Measurements from ENCODE around the gene MNAT1.
"Not testable (repeated sequence)": the region's sequence is repeated elsewhere in the genome, so short reads cannot be mapped to it uniquely, and the experiment has no call there.

MNAT1 gene

GRCh38 chr14:60722357-60723115 lies 12.0 kb upstream of the MNAT1 start:
- peak; percentile 74 to 78 for DNase-seq (ENCODE audit: low read depth in 1 of 2, low spot score in 1 of 2)
- TF ChIP-seq JUND (IDR thresholded peaks at IDR 0.05; ENCODE audit: low read depth) = no peak

GRCh38 chr14:60723116-60723906 lies 11.2 kb upstream of the MNAT1 start:
- DNase-seq (ENCODE audit: low read depth in 1 of 2, low spot score in 1 of 2) = peak; percentile 68 to 76
- no peak for TF ChIP-seq JUND (IDR thresholded peaks at IDR 0.05; ENCODE audit: low read depth)
- in situ Hi-C loops (cut with HindIII; ENCODE audit: low pct_unique_long_range_greater_than_20kb, low sequenced_read_pairs) = no loop called here

More at GRCh38 chr14:60722357-60723115, 12.0 kb upstream of the MNAT1 start:
- in situ Hi-C loops (cut with HindIII; ENCODE audit: low pct_unique_long_range_greater_than_20kb, low sequenced_read_pairs) = no loop called here

- no peak for TF ChIP-seq JUND (IDR thresholded peaks at IDR 0.05; ENCODE audit: low read depth)
- DNase-seq (ENCODE audit: low read depth in 1 of 2, low spot score in 1 of 2) = peak; percentile 95 to 97
- in situ Hi-C loops (cut with HindIII; ENCODE audit: low pct_unique_long_range_greater_than_20kb, low sequenced_read_pairs) = no loop called here
Observed at GRCh38 chr14:60723907-60724618, 10.5 kb upstream of the MNAT1 start, which contains the start of gene SIX4. TSS of gene SIX4 (minus strand) at chr14:60724351. CDS start at chr14:60724074, 277 bp downstream.

- in situ Hi-C loops (cut with HindIII; ENCODE audit: low pct_unique_long_range_greater_than_20kb, low sequenced_read_pairs); DNase-seq (ENCODE audit: low read depth in 1 of 2, low spot score in 1 of 2): not testable (repeated sequence)
Observed at GRCh38 chr14:60731291-60731690, 3.3 kb upstream of the MNAT1 start.

DNA sequence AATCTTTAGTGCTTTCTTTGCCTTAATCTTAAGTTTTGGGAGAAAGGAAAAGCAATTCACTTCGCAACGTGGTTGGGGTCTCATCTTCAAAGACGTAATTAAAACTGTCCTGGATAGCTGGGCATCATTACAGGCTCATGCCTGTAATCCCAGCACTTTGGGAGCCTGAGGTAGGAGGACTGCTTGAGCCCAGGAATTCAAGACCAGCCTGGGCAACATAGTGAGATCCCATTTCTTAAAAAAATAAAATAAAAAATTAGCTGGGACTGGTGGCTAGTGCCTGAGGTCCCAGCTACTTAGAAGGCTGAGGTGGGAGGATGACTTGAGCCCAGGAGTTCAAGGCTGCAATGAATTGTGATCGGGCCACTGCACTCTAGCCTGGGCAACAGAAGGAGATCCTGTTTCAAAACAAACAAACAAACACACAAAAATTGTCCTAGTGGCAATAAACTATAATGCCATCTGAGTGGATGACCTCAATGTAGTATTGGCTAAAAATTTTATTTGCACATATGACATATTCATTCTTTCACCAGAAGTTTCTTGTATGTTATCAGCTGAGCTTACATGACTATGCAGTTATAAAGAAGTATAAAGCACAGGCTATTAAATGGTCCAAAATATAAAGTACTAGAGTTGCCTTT lies 1.6 kb upstream of the MNAT1 start:
- no peak for TF ChIP-seq JUND (IDR thresholded peaks at IDR 0.05; ENCODE audit: low read depth)
- no peak for DNase-seq (ENCODE audit: low read depth in 1 of 2, low spot score in 1 of 2)
- in situ Hi-C loops (cut with HindIII; ENCODE audit: low pct_unique_long_range_greater_than_20kb, low sequenced_read_pairs) = no loop called here

DNA sequence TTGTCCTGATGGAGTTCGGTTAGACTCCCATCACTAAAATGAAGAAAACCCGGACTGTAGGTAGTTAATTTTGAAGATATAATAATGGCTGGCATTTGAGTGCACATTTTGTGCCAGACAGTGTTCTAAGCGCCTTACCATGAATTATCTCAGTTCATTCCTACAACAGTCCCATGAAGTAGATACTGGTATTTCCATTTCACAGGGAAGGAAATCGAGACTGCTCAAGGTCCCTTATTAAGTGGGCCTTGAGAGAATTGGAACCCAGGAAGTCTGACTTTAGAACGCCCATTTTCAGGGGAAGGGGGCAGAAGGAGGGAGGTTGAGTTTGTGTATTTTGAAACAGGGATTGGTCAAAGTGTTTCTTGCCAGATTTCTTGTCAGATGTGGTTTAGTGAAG lies 855 bp downstream of the MNAT1 start:
- no peak for TF ChIP-seq JUND (IDR thresholded peaks at IDR 0.05; ENCODE audit: low read depth)
- no peak for DNase-seq (ENCODE audit: low read depth in 1 of 2, low spot score in 1 of 2)
- in situ Hi-C loops (cut with HindIII; ENCODE audit: low pct_unique_long_range_greater_than_20kb, low sequenced_read_pairs) = no loop called here

GRCh38 chr14:60736494-60736893 lies 1.9 kb downstream of the MNAT1 start:
- TF ChIP-seq JUND (IDR thresholded peaks at IDR 0.05; ENCODE audit: low read depth) = no peak
- DNase-seq (ENCODE audit: low read depth in 1 of 2, low spot score in 1 of 2) = peak in 1 of 2 experiments; percentile 42
- in situ Hi-C loops (cut with HindIII; ENCODE audit: low pct_unique_long_range_greater_than_20kb, low sequenced_read_pairs) = no loop called here

- in situ Hi-C loops (cut with HindIII; ENCODE audit: low pct_unique_long_range_greater_than_20kb, low sequenced_read_pairs) = no loop called here
- no peak for DNase-seq (ENCODE audit: low read depth in 1 of 2, low spot score in 1 of 2)
Observed at GRCh38 chr14:60738843-60739508, 4.4 kb downstream of the MNAT1 start.

GRCh38 chr14:60744566-60744965 lies 10.0 kb downstream of the MNAT1 start:
- in situ Hi-C loops (cut with HindIII; ENCODE audit: low pct_unique_long_range_greater_than_20kb, low sequenced_read_pairs) = no loop called here

More at GRCh38 chr14:60738843-60739508, 4.4 kb downstream of the MNAT1 start:
- TF ChIP-seq JUND (IDR thresholded peaks at IDR 0.05; ENCODE audit: low read depth) = no peak

DNA sequence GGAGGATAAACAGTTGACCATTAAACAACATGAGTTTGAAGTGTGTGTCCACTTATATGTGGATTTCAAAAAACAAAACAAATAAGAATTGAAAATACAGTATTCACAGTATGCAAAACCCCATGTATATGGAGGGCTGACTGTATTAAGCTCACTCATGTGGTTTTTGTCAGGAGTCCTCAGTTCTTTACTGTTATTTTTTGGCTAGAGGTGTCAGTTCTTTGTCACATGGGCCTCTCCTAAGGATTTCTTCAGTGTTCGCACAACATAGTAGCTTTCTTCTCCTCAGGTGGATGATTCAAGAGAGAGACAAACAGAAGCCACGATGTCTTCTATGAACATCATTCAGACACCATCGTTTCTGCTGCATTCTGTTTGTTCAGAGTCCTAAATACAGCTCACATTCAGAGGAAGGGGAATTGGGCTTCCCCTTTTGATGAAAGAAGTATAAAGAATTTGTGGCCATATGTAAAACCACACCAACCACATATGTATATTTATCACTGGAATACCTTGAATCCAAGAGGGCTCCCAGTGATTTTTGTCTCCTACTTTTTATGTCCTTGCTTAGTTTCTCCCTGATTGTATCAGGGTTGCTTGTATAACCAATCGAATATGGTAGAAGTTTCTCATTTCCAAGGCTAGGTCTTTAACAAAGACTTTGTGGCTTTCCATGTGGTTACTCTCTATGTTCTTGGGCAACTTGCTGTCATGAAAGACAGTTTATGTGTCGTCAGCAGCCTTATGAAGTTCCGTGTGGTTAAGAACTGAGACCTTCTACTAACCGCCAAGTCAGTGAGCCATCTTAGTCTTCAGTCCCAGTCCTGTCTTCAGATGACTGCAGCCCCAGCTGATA lies 18.9 kb downstream of the MNAT1 start:
- TF ChIP-seq JUND (IDR thresholded peaks at IDR 0.05; ENCODE audit: low read depth) = no peak
- no peak for DNase-seq (ENCODE audit: low read depth in 1 of 2, low spot score in 1 of 2)
- in situ Hi-C loops (cut with HindIII; ENCODE audit: low pct_unique_long_range_greater_than_20kb, low sequenced_read_pairs) = no loop called here

More at GRCh38 chr14:60744566-60744965, 10.0 kb downstream of the MNAT1 start:
- no peak for DNase-seq (ENCODE audit: low read depth in 1 of 2, low spot score in 1 of 2)
- no peak for TF ChIP-seq JUND (IDR thresholded peaks at IDR 0.05; ENCODE audit: low read depth)

GRCh38 chr14:60756847-60757246 lies 22.3 kb downstream of the MNAT1 start:
- in situ Hi-C loops (cut with HindIII; ENCODE audit: low pct_unique_long_range_greater_than_20kb, low sequenced_read_pairs) = no loop called here
- TF ChIP-seq JUND (IDR thresholded peaks at IDR 0.05; ENCODE audit: low read depth) = no peak
- no peak for DNase-seq (ENCODE audit: low read depth in 1 of 2, low spot score in 1 of 2)

Data from T47D (cell line).